GM19452 (cell line): ENCODE results near the gene TEC.

ENCODE experiments used
- ATAC-seq: cut with Tn5 transposase; IDR thresholded peaks from one replicate; pipeline ENCODE4 v1.9.1; 2021; ENCODE audit not compliant: unreplicated experiment

Gene TEC

GRCh38 chr4:48270523-48270897 is 872 bp upstream of the TEC start:
- no peak for ATAC-seq

GRCh38 chr4:48269861-48270522 is 354 bp upstream of the TEC start:
- peak; percentile 75 for ATAC-seq

GRCh38 chr4:48267574-48267973 is 2.1 kb downstream of the TEC start:
- no peak for ATAC-seq

GRCh38 chr4:48266781-48267180 is 2.9 kb downstream of the TEC start:
- no peak for ATAC-seq

GRCh38 chr4:48262926-48263325 is 6.7 kb downstream of the TEC start:
- no peak for ATAC-seq

- ATAC-seq: no peak
Observed at GRCh38 chr4:48262484-48262883, 7.2 kb downstream of the TEC start.

GRCh38 chr4:48261281-48261680 is 8.4 kb downstream of the TEC start:
- ATAC-seq: no peak

GRCh38 chr4:48259748-48260147 is 9.9 kb downstream of the TEC start:
- ATAC-seq: no peak

- no peak for ATAC-seq
Observed at GRCh38 chr4:48258845-48259397, 10.7 kb downstream of the TEC start.

GRCh38 chr4:48255959-48256342 is 13.7 kb downstream of the TEC start:
- no peak for ATAC-seq

GRCh38 chr4:48255072-48255958 is 14.3 kb downstream of the TEC start:
- ATAC-seq: no peak

- no peak for ATAC-seq
Observed at GRCh38 chr4:48254381-48255071, 15.1 kb downstream of the TEC start.

GRCh38 chr4:48252313-48252712 is 17.3 kb downstream of the TEC start:
- ATAC-seq: no peak

- no peak for ATAC-seq
Observed at GRCh38 chr4:48250980-48251379, 18.7 kb downstream of the TEC start.

GRCh38 chr4:48250343-48250742 is 19.3 kb downstream of the TEC start:
- ATAC-seq: no peak

- no peak for ATAC-seq
Observed at GRCh38 chr4:48249378-48249777, 20.3 kb downstream of the TEC start.

- ATAC-seq: no peak
Observed at GRCh38 chr4:48248559-48248953, 21.1 kb downstream of the TEC start.

- no peak for ATAC-seq
Observed at GRCh38 chr4:48247878-48248558, 21.6 kb downstream of the TEC start.

- peak; percentile 58 for ATAC-seq
Observed at GRCh38 chr4:48247142-48247877, 22.3 kb downstream of the TEC start.

- ATAC-seq: no peak
Observed at GRCh38 chr4:48244665-48245064, 25.0 kb downstream of the TEC start.
